A549 (cell line): ENCODE measurements around the gene UNC45B.

ENCODE experiments used
- BHLHE40 ChIP-seq: IDR thresholded peaks from 2 replicates; pipeline ENCODE4 v1.6.1; 2012; ENCODE audit warnings: low read depth, low read length, inconsistent platforms
- CEBPB ChIP-seq, 2 experiments: fragments of >200 bp in 1 of 2; sonication (Bioruptor Twin) in 1 of 2; formaldehyde crosslinking in 1 of 2; IDR thresholded peaks; 2 replicates each; pipeline ENCODE4 v1.6.1; 2012 to 2016
- CHD2 ChIP-seq: fragments of 150-350 bp; IDR thresholded peaks from 2 replicates; pipeline ENCODE4 v1.6.1; 2014; ENCODE audit warnings: low read length; ENCODE audit not compliant: partially characterized antibody
- CHD4 ChIP-seq: fragments of 200-600 bp; sonication (generic); IDR thresholded peaks from 2 replicates; pipeline ENCODE4 v1.6.1; 2016; ENCODE audit warnings: antibody characterized with exemption, mild to moderate bottlenecking, borderline replicate concordance
- JUNB ChIP-seq: fragments of >200 bp; sonication (Bioruptor Twin); formaldehyde crosslinking; IDR thresholded peaks from 2 replicates; pipeline ENCODE4 v1.6.1; 2016
- POLR2A ChIP-seq: IDR thresholded peaks from 2 replicates; pipeline ENCODE4 v1.6.1; 2012; ENCODE audit warnings: mild to moderate bottlenecking, low read length
- RAD21 ChIP-seq, 2 experiments: fragments of >200 bp in 1 of 2; sonication (Bioruptor Twin) in 1 of 2; formaldehyde crosslinking in 1 of 2; IDR thresholded peaks in 1 of 2; conservative IDR thresholded peaks in 1 of 2; 2 replicates in 1 of 2; 3 replicates in 1 of 2; pipeline ENCODE4 v1.6.1; 2012 to 2018; ENCODE audit warnings: inconsistent platforms in 1 of 2
- TP53 ChIP-seq: fragments of 250-450 bp; sonication (Bioruptor Pico); IDR thresholded peaks from 2 replicates; pipeline ENCODE4 v1.5.0; 2021; ENCODE audit warnings: mild to moderate bottlenecking, moderate library complexity
- TF ChIP-seq, protein P1 (sequence below): fragments of >200 bp; sonication (Bioruptor Twin); formaldehyde crosslinking; IDR thresholded peaks from 3 replicates; pipeline ENCODE4 v1.6.1; 2016
- TF ChIP-seq, protein P2 (sequence below): IDR thresholded peaks from 2 replicates; pipeline ENCODE4 v1.6.1; 2012
- TF ChIP-seq, protein P3 (sequence below): fragments of 150-350 bp; IDR thresholded peaks from 2 replicates; pipeline ENCODE4 v1.6.1; 2014; ENCODE audit warnings: low read depth, mild to moderate bottlenecking, low read length
- TF ChIP-seq, protein P4 (sequence below): fragments of >200 bp; sonication (Bioruptor Twin); formaldehyde crosslinking; IDR thresholded peaks from 3 replicates; pipeline ENCODE4 v1.5.1; 2016

DNA sequence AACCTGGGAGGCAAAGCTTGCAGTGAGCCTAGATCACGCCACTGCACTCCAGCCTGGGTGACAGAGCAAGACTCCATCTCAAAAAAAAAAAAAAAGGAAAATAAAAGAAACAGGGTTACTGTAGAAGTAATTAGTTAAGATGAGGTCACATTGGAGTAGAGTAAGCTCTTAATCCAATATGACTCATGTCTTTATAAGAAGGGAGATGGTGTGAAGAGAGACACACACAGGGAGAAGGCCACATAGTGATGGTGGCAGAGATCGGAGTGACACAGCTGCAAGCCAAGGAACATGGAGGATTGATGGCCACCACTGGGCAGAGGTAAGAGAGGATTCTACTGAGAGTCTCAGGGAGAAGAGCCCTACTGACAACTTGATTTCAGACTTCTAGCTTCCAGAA is 79.9 kb downstream of the UNC45B start:
- TF ChIP-seq, protein P1, sequence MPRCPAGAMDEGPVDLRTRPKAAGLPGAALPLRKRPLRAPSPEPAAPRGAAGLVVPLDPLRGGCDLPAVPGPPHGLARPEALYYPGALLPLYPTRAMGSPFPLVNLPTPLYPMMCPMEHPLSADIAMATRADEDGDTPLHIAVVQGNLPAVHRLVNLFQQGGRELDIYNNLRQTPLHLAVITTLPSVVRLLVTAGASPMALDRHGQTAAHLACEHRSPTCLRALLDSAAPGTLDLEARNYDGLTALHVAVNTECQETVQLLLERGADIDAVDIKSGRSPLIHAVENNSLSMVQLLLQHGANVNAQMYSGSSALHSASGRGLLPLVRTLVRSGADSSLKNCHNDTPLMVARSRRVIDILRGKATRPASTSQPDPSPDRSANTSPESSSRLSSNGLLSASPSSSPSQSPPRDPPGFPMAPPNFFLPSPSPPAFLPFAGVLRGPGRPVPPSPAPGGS: no peak
- TF ChIP-seq, protein P2, sequence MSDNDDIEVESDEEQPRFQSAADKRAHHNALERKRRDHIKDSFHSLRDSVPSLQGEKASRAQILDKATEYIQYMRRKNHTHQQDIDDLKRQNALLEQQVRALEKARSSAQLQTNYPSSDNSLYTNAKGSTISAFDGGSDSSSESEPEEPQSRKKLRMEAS: no peak
- TF ChIP-seq POLR2A (no peak), TP53 (CRISPR knock-in tag) (no peak), CEBPB (IDR thresholded peaks at IDR 0.05) (no peak), BHLHE40 (no peak), RAD21 (conservative IDR thresholded peaks at IDR 0.05 in 1 of 2, IDR thresholded peaks at IDR 0.05 in 1 of 2) (no peak), JUNB (no peak), CHD2 (no peak), CHD4 (no peak)
- TF ChIP-seq, protein P3, sequence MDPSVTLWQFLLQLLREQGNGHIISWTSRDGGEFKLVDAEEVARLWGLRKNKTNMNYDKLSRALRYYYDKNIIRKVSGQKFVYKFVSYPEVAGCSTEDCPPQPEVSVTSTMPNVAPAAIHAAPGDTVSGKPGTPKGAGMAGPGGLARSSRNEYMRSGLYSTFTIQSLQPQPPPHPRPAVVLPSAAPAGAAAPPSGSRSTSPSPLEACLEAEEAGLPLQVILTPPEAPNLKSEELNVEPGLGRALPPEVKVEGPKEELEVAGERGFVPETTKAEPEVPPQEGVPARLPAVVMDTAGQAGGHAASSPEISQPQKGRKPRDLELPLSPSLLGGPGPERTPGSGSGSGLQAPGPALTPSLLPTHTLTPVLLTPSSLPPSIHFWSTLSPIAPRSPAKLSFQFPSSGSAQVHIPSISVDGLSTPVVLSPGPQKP: no peak
- TF ChIP-seq, protein P4, sequence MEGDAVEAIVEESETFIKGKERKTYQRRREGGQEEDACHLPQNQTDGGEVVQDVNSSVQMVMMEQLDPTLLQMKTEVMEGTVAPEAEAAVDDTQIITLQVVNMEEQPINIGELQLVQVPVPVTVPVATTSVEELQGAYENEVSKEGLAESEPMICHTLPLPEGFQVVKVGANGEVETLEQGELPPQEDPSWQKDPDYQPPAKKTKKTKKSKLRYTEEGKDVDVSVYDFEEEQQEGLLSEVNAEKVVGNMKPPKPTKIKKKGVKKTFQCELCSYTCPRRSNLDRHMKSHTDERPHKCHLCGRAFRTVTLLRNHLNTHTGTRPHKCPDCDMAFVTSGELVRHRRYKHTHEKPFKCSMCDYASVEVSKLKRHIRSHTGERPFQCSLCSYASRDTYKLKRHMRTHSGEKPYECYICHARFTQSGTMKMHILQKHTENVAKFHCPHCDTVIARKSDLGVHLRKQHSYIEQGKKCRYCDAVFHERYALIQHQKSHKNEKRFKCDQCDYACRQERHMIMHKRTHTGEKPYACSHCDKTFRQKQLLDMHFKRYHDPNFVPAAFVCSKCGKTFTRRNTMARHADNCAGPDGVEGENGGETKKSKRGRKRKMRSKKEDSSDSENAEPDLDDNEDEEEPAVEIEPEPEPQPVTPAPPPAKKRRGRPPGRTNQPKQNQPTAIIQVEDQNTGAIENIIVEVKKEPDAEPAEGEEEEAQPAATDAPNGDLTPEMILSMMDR: no peak
